GM12873 (cell line): ENCODE measurements around the gene WDR38.
A peak's percentile ranks its signal among the peaks of the same experiment; 100 is the strongest.

Experiments
- CTCF ChIP-seq: IDR thresholded peaks from 2 replicates; pipeline ENCODE4 v1.5.1; 2012; ENCODE audit warnings: low read depth, mild to moderate bottlenecking, moderate library complexity, low read length, control low read depth; ENCODE audit not compliant: insufficient read depth; ENCODE audit errors: missing control alignments

Gene WDR38

GRCh38 chr9:124852829-124853531, at the start of gene WDR38:
Gene WDR38, plus strand, starts transcription at chr9:124853460. Its CDS starts 72 bp downstream, at chr9:124853532.
- TF ChIP-seq CTCF, result peak; percentile 85

GRCh38 chr9:124803911-124804310, 49.3 kb upstream of the WDR38 start:
- no peak for TF ChIP-seq CTCF

GRCh38 chr9:124805186-124805585, 48.1 kb upstream of the WDR38 start:
- TF ChIP-seq CTCF, result no peak

- no peak for TF ChIP-seq CTCF
These were observed 44.9 kb upstream of the WDR38 start for GRCh38 chr9:124808246-124808956.

- no peak for TF ChIP-seq CTCF
These were observed 44.0 kb upstream of the WDR38 start for GRCh38 chr9:124809211-124809610.

GRCh38 chr9:124809741-124810500, 43.3 kb upstream of the WDR38 start:
- no peak for TF ChIP-seq CTCF
